ENCODE results near the gene NMNAT2. TPM values are rescaled to one million over a fixed set of nuclear protein-coding genes. Genes with fewer than 3 reads are reported as not detected.

The NMNAT2 gene
- polyA plus RNA-seq, 1 donor from 2014 or later: 43.8 TPM

DNA sequence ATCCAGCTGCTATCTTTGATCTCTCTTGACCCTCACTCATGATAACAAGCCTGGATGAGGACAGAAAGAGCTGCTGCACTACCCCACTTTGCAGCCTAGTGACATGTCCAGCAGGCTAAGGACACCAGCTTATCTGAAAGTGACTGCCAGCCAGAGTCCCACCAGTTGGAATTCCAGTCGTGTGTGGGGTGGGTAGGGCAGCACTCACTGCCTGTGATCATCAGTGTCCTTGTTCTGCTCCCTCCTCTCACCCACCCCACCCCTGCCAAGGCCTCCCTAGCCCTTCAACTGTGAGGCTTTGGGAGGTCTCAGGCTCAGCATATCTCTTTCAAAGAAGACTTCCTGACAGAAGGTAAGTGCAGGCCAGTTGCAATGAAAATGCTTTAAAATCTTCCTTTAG lies 15.5 kb upstream of the NMNAT2 start:
- Histone ChIP-seq H3F3A (ENCODE audit: insufficient read depth, low read length, poor library complexity, severe bottlenecking) (no peaks in the 10 kb centered on the region), H3K9ac (ENCODE audit: low read length) (no peak overlapping the region), H3K27me3 (ENCODE audit: insufficient read depth, low read depth, low read length) (no peaks in the 10 kb centered on the region)

DNA sequence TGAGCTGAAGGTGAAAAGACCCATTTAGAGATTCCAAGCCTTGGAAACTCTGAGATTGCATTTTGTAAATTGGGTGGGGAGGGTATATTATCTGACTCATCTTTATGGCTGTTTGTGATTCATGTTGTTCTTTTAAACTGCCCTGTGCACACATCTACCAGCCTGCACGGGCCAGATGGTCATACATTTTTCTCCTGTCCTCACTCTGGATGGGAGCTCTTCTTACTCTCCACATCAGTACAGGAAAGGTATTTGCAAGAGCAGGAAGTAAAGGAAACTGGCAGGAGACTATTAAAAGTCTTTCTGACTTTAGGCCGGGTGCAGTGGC lies 14.3 kb upstream of the NMNAT2 start:
- no peak for TF ChIP-seq MXI1 (conservative IDR thresholded peaks at IDR 0.05; ENCODE audit: poor library complexity, severe bottlenecking)
- TF ChIP-seq, protein P1, sequence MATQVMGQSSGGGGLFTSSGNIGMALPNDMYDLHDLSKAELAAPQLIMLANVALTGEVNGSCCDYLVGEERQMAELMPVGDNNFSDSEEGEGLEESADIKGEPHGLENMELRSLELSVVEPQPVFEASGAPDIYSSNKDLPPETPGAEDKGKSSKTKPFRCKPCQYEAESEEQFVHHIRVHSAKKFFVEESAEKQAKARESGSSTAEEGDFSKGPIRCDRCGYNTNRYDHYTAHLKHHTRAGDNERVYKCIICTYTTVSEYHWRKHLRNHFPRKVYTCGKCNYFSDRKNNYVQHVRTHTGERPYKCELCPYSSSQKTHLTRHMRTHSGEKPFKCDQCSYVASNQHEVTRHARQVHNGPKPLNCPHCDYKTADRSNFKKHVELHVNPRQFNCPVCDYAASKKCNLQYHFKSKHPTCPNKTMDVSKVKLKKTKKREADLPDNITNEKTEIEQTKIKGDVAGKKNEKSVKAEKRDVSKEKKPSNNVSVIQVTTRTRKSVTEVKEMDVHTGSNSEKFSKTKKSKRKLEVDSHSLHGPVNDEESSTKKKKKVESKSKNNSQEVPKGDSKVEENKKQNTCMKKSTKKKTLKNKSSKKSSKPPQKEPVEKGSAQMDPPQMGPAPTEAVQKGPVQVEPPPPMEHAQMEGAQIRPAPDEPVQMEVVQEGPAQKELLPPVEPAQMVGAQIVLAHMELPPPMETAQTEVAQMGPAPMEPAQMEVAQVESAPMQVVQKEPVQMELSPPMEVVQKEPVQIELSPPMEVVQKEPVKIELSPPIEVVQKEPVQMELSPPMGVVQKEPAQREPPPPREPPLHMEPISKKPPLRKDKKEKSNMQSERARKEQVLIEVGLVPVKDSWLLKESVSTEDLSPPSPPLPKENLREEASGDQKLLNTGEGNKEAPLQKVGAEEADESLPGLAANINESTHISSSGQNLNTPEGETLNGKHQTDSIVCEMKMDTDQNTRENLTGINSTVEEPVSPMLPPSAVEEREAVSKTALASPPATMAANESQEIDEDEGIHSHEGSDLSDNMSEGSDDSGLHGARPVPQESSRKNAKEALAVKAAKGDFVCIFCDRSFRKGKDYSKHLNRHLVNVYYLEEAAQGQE (IDR thresholded peaks at IDR 0.05; ENCODE audit: borderline replicate concordance): no peak
- TF ChIP-seq EP300 (conservative IDR thresholded peaks at IDR 0.05; ENCODE audit: poor library complexity, severe bottlenecking): no peak
- no peak for TF ChIP-seq RAD21 (conservative IDR thresholded peaks at IDR 0.05)
- no peak for TF ChIP-seq EZH2 (IDR thresholded peaks at IDR 0.05; ENCODE audit: borderline replicate concordance, insufficient read depth, low read length, poor library complexity, severe bottlenecking)
- TF ChIP-seq, protein P2, sequence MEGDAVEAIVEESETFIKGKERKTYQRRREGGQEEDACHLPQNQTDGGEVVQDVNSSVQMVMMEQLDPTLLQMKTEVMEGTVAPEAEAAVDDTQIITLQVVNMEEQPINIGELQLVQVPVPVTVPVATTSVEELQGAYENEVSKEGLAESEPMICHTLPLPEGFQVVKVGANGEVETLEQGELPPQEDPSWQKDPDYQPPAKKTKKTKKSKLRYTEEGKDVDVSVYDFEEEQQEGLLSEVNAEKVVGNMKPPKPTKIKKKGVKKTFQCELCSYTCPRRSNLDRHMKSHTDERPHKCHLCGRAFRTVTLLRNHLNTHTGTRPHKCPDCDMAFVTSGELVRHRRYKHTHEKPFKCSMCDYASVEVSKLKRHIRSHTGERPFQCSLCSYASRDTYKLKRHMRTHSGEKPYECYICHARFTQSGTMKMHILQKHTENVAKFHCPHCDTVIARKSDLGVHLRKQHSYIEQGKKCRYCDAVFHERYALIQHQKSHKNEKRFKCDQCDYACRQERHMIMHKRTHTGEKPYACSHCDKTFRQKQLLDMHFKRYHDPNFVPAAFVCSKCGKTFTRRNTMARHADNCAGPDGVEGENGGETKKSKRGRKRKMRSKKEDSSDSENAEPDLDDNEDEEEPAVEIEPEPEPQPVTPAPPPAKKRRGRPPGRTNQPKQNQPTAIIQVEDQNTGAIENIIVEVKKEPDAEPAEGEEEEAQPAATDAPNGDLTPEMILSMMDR (IDR thresholded peaks at IDR 0.05; ENCODE audit: poor library complexity, severe bottlenecking): no peak
- no peak for TF ChIP-seq SMC3 (conservative IDR thresholded peaks at IDR 0.05; ENCODE audit: poor library complexity)
- TF ChIP-seq POLR2AphosphoS5 (IDR thresholded peaks at IDR 0.05): no peak
- no peak for TF ChIP-seq TAF1 (IDR thresholded peaks at IDR 0.05; ENCODE audit: low read depth)

More for the DNA sequence above, 15.5 kb upstream of the NMNAT2 start:
- Histone ChIP-seq H3K36me3 (ENCODE audit: insufficient read depth, low read length) (no peaks in the 10 kb centered on the region), H3K9me2 (ENCODE audit: insufficient read depth, low read length) (no peaks in the 10 kb centered on the region), H3K9me3 (ENCODE audit: low read length) (peaks cover 2% of the 10 kb centered on the region), H4K20me1 (ENCODE audit: insufficient read depth) (no peaks in the 10 kb centered on the region), H3K4me2 (ENCODE audit: low read length) (no peak overlapping the region), H3K4me3 (ENCODE audit: low read length) (no peak overlapping the region), H3K79me2 (replicated peaks; ENCODE audit: insufficient read depth, low read length) (no peaks in the 10 kb centered on the region), H3K27ac (ENCODE audit: low read length) (no peak overlapping the region), H2AFZ (ENCODE audit: low read depth, low read length) (no peak overlapping the region)
- TF ChIP-seq MXI1 (conservative IDR thresholded peaks at IDR 0.05; ENCODE audit: poor library complexity, severe bottlenecking): no peak

More for the DNA sequence above, 14.3 kb upstream of the NMNAT2 start:
- Histone ChIP-seq H2AFZ (ENCODE audit: low read depth, low read length) (no peak overlapping the region), H3K9me2 (ENCODE audit: insufficient read depth, low read length) (no peaks in the 10 kb centered on the region), H3K27ac (ENCODE audit: low read length) (no peak overlapping the region), H3K9me3 (ENCODE audit: low read length) (no peaks in the 10 kb centered on the region), H3K27me3 (ENCODE audit: insufficient read depth, low read depth, low read length) (no peaks in the 10 kb centered on the region), H3F3A (ENCODE audit: insufficient read depth, low read length, poor library complexity, severe bottlenecking) (no peaks in the 10 kb centered on the region), H4K20me1 (ENCODE audit: insufficient read depth) (no peaks in the 10 kb centered on the region), H3K36me3 (ENCODE audit: insufficient read depth, low read length) (no peaks in the 10 kb centered on the region), H3K4me2 (ENCODE audit: low read length) (no peak overlapping the region), H3K9ac (ENCODE audit: low read length) (no peak overlapping the region), H3K79me2 (replicated peaks; ENCODE audit: insufficient read depth, low read length) (no peaks in the 10 kb centered on the region), H3K4me3 (ENCODE audit: low read length) (no peak overlapping the region)
